K562 (cell line): ENCODE results near the gene HRH4. TPM values are rescaled to one million over a fixed set of nuclear protein-coding genes. Genes with fewer than 3 reads are reported as not detected.

Experiments used
- ATAC-seq: fragments of 200-7000 bp; cut with Tn5 transposase; 3 replicates; pipeline ENCODE4 v1.9.1; 2020; ENCODE audit warnings: moderate library complexity
- BruUV-seq: library from RNA; stranded (reverse); fragments of 400-500 nt; replicated peaks from 2 replicates; lab custom pipeline; 2021; lab: Mats Ljungman, UMichigan
- CTCF ChIA-PET: fragments of 300-600 bp; formaldehyde crosslinking; extraction: SDS; loops from one replicate; lab custom pipeline; 2021; ENCODE audit warnings: low intra/inter-chr PET ratio; lab: Yijun Ruan, JAX
- POLR2A ChIA-PET: fragments of 300-600, 350-650 bp; sonication (Branson Sonifier 250); formaldehyde crosslinking; extraction: SDS; loops from one replicate; lab custom pipeline; 2021; ENCODE audit warnings: antibody characterized with exemption, inconsistent platforms; lab: Yijun Ruan, JAX
- DNase-seq, 4 experiments: peaks; one replicate each; pipeline versions ENCODE4 v3.0.0 to v3.0.0-alpha.2; 2011 to 2018; ENCODE audit warnings: low spot score in 3 of 4, mixed read lengths in 3 of 4; ENCODE audit errors: extremely low read depth in 1 of 4
- FAIRE-seq: peaks from 2 replicates; lab custom pipeline; 2011; peaks lifted over from hg19 to GRCh38; lab: Jason Lieb, UNC
- H2AFZ ChIP-seq: 2 replicates; pipeline ENCODE4 v1.6.0; 2011; ENCODE audit warnings: low read depth, low read length, control low read depth, inconsistent platforms
- H3K27ac ChIP-seq: fragments of 200-600 bp; 3 replicates; pipeline ENCODE4 v1.8.0; 2011; ENCODE audit warnings: low read depth, mild to moderate bottlenecking, control low read depth, inconsistent platforms, low read length, moderate library complexity, mixed read lengths; ENCODE audit errors: extremely low read depth
- H3K27me3 ChIP-seq, 2 experiments: fragments of 300-600 bp in 1 of 2; 2 replicates in 1 of 2; 3 replicates in 1 of 2; pipeline versions ENCODE4 v1.6.0 to v1.8.0; 2011; ENCODE audit warnings: inconsistent platforms in 2 of 2, low read length in 2 of 2, mild to moderate bottlenecking in 1 of 2, mixed read lengths in 1 of 2, moderate library complexity in 1 of 2; ENCODE audit not compliant: control insufficient read depth in 2 of 2, insufficient read depth in 2 of 2
- H3K36me3 ChIP-seq: fragments of 300-600 bp; 3 replicates; pipeline ENCODE4 v1.8.0; 2011; ENCODE audit warnings: mild to moderate bottlenecking, low read length, inconsistent platforms; ENCODE audit not compliant: control insufficient read depth, insufficient read depth
- H3K4me1 ChIP-seq, 2 experiments: fragments of 200-600 bp in 1 of 2; replicated peaks in 1 of 2; 2 replicates in 1 of 2; 3 replicates in 1 of 2; pipeline versions ENCODE4 v1.5.1 to v1.8.0; 2011; ENCODE audit warnings: inconsistent platforms in 2 of 2, low read length in 2 of 2, mild to moderate bottlenecking in 1 of 2, mixed read lengths in 1 of 2, moderate library complexity in 1 of 2; ENCODE audit not compliant: control insufficient read depth in 2 of 2, insufficient read depth in 2 of 2
- H3K4me2 ChIP-seq: 2 replicates; pipeline ENCODE4 v1.6.1; 2011; ENCODE audit warnings: low read length, control low read depth, inconsistent platforms, mixed read lengths; ENCODE audit not compliant: insufficient read depth
- H3K4me3 ChIP-seq: fragments of 200-600 bp; sonication (generic), shearing (Covaris generic); 2 replicates; pipeline ENCODE4 v1.5.1; 2016; ENCODE audit warnings: control low read depth, inconsistent platforms
- H3K79me2 ChIP-seq: fragments of 200-600 bp; 3 replicates; pipeline ENCODE4 v1.8.0; 2011; ENCODE audit warnings: low read length, inconsistent platforms; ENCODE audit not compliant: control insufficient read depth, insufficient read depth
- H3K9ac ChIP-seq, 2 experiments: 2 replicates each; pipeline versions ENCODE4 v1.6.0 to v1.6.1; 2011; ENCODE audit warnings: low read depth in 2 of 2, low read length in 2 of 2, control low read depth in 1 of 2, inconsistent platforms in 1 of 2, mild to moderate bottlenecking in 1 of 2, mixed read lengths in 1 of 2; ENCODE audit not compliant: insufficient read depth in 1 of 2
- H3K9me1 ChIP-seq: one replicate; pipeline ENCODE4 v1.6.0; 2011; ENCODE audit warnings: inconsistent platforms, mild to moderate bottlenecking, low read length, moderate library complexity; ENCODE audit not compliant: control insufficient read depth, insufficient read depth
- H3K9me3 ChIP-seq: replicated peaks from 2 replicates; pipeline ENCODE4 v1.5.1; 2011; ENCODE audit warnings: low read depth, low read length, inconsistent platforms; ENCODE audit not compliant: control insufficient read depth, insufficient read depth
- H4K20me1 ChIP-seq: replicated peaks from 2 replicates; pipeline ENCODE4 v1.6.1; 2011; ENCODE audit warnings: low read length, inconsistent platforms, mixed read lengths; ENCODE audit not compliant: control insufficient read depth, insufficient read depth
- BCL6 ChIP-seq: fragments of 250-450 bp; sonication (Bioruptor Pico); IDR thresholded peaks from 2 replicates; pipeline ENCODE4 v1.4.0; 2020
- DIDO1 ChIP-seq: fragments of 450-650 bp; IDR thresholded peaks from 2 replicates; pipeline ENCODE4 v1.6.1; 2016; ENCODE audit warnings: low read depth, missing biosample characterization, missing genetic modification characterization
- HES1 ChIP-seq: fragments of 450-650 bp; IDR thresholded peaks from 2 replicates; pipeline ENCODE4 v1.6.1; 2016; ENCODE audit warnings: low read depth, mild to moderate bottlenecking, moderate library complexity
- LCOR ChIP-seq: sonication (generic); formaldehyde crosslinking; IDR thresholded peaks from 2 replicates; pipeline ENCODE4 v1.8.0; 2022; ENCODE audit warnings: mild to moderate bottlenecking, missing genetic modification reagents
- MXD1 ChIP-seq: fragments of 250-450 bp; sonication (Bioruptor Pico); IDR thresholded peaks from 2 replicates; pipeline ENCODE4 v1.8.0; 2021; ENCODE audit warnings: borderline replicate concordance, mild to moderate bottlenecking, moderate library complexity; ENCODE audit not compliant: poor library complexity, severe bottlenecking
- POLR2G ChIP-seq: fragments of 200-400 bp; formaldehyde crosslinking; IDR thresholded peaks from 2 replicates; pipeline ENCODE4 v1.6.1; 2017; ENCODE audit warnings: low read depth, mild to moderate bottlenecking, antibody characterized with exemption, low read length, moderate library complexity
- POU5F1 ChIP-seq: fragments of 150-350 bp; IDR thresholded peaks from 2 replicates; pipeline ENCODE4 v1.6.1; 2014; ENCODE audit warnings: borderline replicate concordance, low read length, low read depth, mild to moderate bottlenecking; ENCODE audit not compliant: partially characterized antibody
- SRSF3 ChIP-seq: fragments of 200-400 bp; formaldehyde crosslinking; IDR thresholded peaks from 2 replicates; pipeline ENCODE4 v1.6.1; 2016; ENCODE audit warnings: mild to moderate bottlenecking, low read length, moderate library complexity; ENCODE audit not compliant: insufficient read depth
- STAT5A ChIP-seq: IDR thresholded peaks from 2 replicates; pipeline ENCODE4 v1.6.1; 2012; ENCODE audit warnings: low read length, inconsistent platforms, borderline replicate concordance
- SUPT5H ChIP-seq: fragments of 450-650 bp; IDR thresholded peaks from 2 replicates; pipeline ENCODE4 v1.6.1; 2016
- ZFP30 ChIP-seq: fragments of 250-450 bp; sonication (Bioruptor Pico); IDR thresholded peaks from 2 replicates; pipeline ENCODE4 v1.8.0; 2022; ENCODE audit warnings: moderate library complexity, mild to moderate bottlenecking, inconsistent platforms, borderline replicate concordance
- ZNF274 ChIP-seq: IDR thresholded peaks from 2 replicates; pipeline ENCODE4 v1.6.1; 2011; ENCODE audit warnings: low read depth, mild to moderate bottlenecking, low read length, moderate library complexity, borderline replicate concordance
- WGBS: fragments of 100-300 bp; shearing (Covaris generic); methylation state at CpG from one replicate; pipeline ENCODE4 v1.1.6; 2016; ENCODE audit warnings: low coverage, mixed read lengths; ENCODE audit not compliant: insufficient coverage; ENCODE audit errors: missing lambda C conversion rate; 5-methylcytosine and 5-hydroxymethylcytosine counted together
- in situ Hi-C: fragments of 300-500 bp; cut with MboI; formaldehyde crosslinking; loops from 4 replicates; pipeline ENCODE4 v1.15.0; 2018; ENCODE audit warnings: inconsistent platforms, mixed read lengths
- intact Hi-C: fragments of 100-400 bp; cut with micrococcal nuclease; formaldehyde crosslinking; loops from 2 replicates; pipeline ENCODE4 v1.14.2; 2022
- polyA plus RNA-seq, 8 experiments: library from polyadenylated mRNA; depleted of rRNA in 4 of 8; stranded (reverse) in 5 of 8; unstranded in 3 of 8; fragments of >200 nt; fragmentation: Nextera tagmentation in 2 of 8; fragmentation: Illumina TruSeq in 1 of 8; extraction: Ambion mirVana in 2 of 8; extraction: Trizol in 1 of 8; gene quantifications; 2 replicates each; pipeline versions ENCODE4 v1.2.1 to v1.2.3, GENCODE V29; 2011 to 2014; ENCODE audit warnings: inconsistent platforms in 1 of 8, missing spikeins in 1 of 8
- total RNA-seq, 7 experiments: library from RNA; depleted of rRNA in 6 of 7; stranded (reverse); fragments of >200 nt in 6 of 7; fragmentation: Illumina TruSeq in 2 of 7; extraction: Trizol in 2 of 7; gene quantifications; 2 replicates each; pipeline versions ENCODE4 v1.2.1 to v1.2.3, GENCODE V29; 2011 to 2021; ENCODE audit warnings: low replicate concordance in 1 of 7
- TF ChIP-seq, protein P1 (sequence below): fragments of 250-450 bp; sonication (Bioruptor Pico); IDR thresholded peaks from 2 replicates; pipeline ENCODE4 v1.5.0; 2021

The HRH4 gene
- total and polyA plus RNA-seq, 9 of the 15 experiments (the other 6 are each of a cell fraction or from before 2014, with no cell fraction given) = not detected

DNA sequence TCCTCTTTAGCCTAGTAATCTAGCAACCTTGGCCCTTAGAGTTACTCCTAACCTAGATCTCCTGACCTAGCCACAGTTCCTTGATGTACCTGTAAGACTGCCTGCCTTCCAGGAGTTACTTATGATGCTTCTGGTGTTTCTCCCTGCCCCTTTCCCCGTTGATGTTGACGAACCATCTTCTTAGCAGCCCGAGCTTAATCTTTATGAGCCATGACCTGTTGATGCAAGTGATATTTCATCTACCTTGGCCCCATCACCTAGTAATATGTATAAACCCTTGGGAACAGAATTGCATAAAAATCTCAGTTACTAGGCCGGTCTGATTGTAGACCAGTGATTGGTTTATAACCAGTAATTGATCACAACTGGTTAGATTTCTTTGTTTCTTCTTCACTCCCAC, 31.2 kb upstream of the HRH4 start:
- H3K79me2 ChIP-seq = no peaks in the 10 kb centered on the region
- H2AFZ ChIP-seq = no peak overlapping the region
- no peaks in the 10 kb centered on the region; a peak in 1 of 5 replicates for H3K27me3 ChIP-seq
- ATAC-seq (no peak), DNase-seq (no peak), FAIRE-seq (no peak)
- H3K4me3 ChIP-seq = no peak overlapping the region
- H3K27ac ChIP-seq = no peak overlapping the region
- no peaks in the 10 kb centered on the region for H3K36me3 ChIP-seq
- intact Hi-C loops = loop anchor here (10.0 kb wide), 1 partner anchor 56 kb away; no protein-coding TSS in a partner anchor
- WGBS = 32% methylated on average over 4 of the region's 4 CpGs
- H3K9me1 ChIP-seq = no peaks in the 10 kb centered on the region
- H3K9ac ChIP-seq = no peak overlapping the region
- H3K4me1 ChIP-seq = peaks cover 2 to 10% of the 10 kb centered on the region in 2 experiments; a peak in 2 of 5 replicates
- ChIA-PET POLR2A (no interaction called here), CTCF (no interaction called here)
- H4K20me1 ChIP-seq = no peaks in the 10 kb centered on the region
- in situ Hi-C loops = no loop called here
- BruUV-seq = no TSS peak
- TF ChIP-seq POU5F1 (no peak), STAT5A (no peak), SRSF3 (no peak)
- TF ChIP-seq, all 486 proteins: peak for 0
- H3K9me3 ChIP-seq = peaks cover 5% of the 10 kb centered on the region; the same call in 1 of the 2 replicates
- no peak overlapping the region for H3K4me2 ChIP-seq

DNA sequence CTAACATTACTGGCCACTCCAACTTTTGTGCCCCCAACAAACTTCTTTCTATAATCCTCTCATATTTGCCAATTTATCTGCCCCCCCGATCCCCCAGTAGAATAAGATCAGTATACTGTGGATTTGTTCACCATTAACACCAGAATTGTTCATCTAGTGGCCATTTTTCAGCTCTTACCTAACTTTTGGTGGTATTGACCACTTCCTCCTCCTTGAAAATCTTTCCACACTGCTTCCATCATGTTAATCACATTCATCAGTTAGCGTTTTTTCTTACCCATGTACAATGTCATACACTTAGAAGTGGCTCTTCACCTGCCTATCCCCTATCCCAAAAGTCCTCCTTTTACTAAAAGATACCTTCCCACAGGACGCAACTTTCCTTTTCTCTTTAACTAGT, 27.8 kb upstream of the HRH4 start:
- ATAC-seq (no peak), FAIRE-seq (no peak)
- BruUV-seq = no TSS peak
- TF ChIP-seq POLR2G (no peak), ZNF274 (no peak), LCOR (CRISPR knock-in tag) (no peak), DIDO1 (no peak), HES1 (no peak), MXD1 (CRISPR knock-in tag) (no peak), BCL6 (no peak), ZFP30 (CRISPR knock-in tag) (no peak), SUPT5H (no peak)
- TF ChIP-seq, protein P1, sequence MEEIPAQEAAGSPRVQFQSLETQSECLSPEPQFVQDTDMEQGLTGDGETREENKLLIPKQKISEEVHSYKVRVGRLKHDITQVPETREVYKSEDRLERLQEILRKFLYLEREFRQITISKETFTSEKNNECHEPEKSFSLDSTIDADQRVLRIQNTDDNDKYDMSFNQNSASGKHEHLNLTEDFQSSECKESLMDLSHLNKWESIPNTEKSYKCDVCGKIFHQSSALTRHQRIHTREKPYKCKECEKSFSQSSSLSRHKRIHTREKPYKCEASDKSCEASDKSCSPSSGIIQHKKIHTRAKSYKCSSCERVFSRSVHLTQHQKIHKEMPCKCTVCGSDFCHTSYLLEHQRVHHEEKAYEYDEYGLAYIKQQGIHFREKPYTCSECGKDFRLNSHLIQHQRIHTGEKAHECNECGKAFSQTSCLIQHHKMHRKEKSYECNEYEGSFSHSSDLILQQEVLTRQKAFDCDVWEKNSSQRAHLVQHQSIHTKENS = no peak

More for the DNA sequence above, 27.8 kb upstream of the HRH4 start:
- intact Hi-C loops (no loop called here), in situ Hi-C loops (no loop called here)
- no peak for DNase-seq
- Histone ChIP-seq H3K4me3 (no peak overlapping the region), H3K4me1 (no peaks in the 10 kb centered on the region), H3K79me2 (no peaks in the 10 kb centered on the region), H4K20me1 (no peaks in the 10 kb centered on the region), H3K4me2 (no peak overlapping the region), H3K9me1 (no peaks in the 10 kb centered on the region), H3K9ac (no peak overlapping the region), H3K27me3 (no peaks in the 10 kb centered on the region), H3K36me3 (no peaks in the 10 kb centered on the region), H3K9me3 (no peaks in the 10 kb centered on the region), H3K27ac (no peak overlapping the region), H2AFZ (no peak overlapping the region)
- CTCF ChIA-PET = no interaction called here
- WGBS = 34% methylated on average over 3 of the region's 3 CpGs
- POLR2A ChIA-PET = no interaction called here
